HEK293 (cell line): Measurements from ENCODE around the gene TMEM184B.

Source experiments
- CTCF ChIA-PET: fragments of 350-600 bp; formaldehyde crosslinking; extraction: SDS; loops from one replicate; lab custom pipeline; 2021; ENCODE audit warnings: antibody characterized with exemption; lab: Yijun Ruan, JAX
- POLR2A ChIA-PET: fragments of 300-600 bp; formaldehyde crosslinking; extraction: SDS; loops from one replicate; lab custom pipeline; 2020; ENCODE audit warnings: antibody characterized with exemption, inconsistent platforms; lab: Yijun Ruan, JAX
- H3K27ac ChIP-seq: fragments of 200-500 bp; sonication (Bioruptor generic); 2 replicates; pipeline ENCODE4 v1.5.1; 2014; ENCODE audit warnings: low read depth, low read length, control low read depth, inconsistent platforms; ENCODE audit errors: extremely low read depth
- H3K36me3 ChIP-seq, 2 experiments: fragments of 200-500 bp in 1 of 2; sonication (Bioruptor generic) in 1 of 2; 1 replicate in 1 of 2; 2 replicates in 1 of 2; pipeline ENCODE4 v1.5.1; 2014 to 2017; ENCODE audit warnings: inconsistent platforms in 2 of 2, low read length in 2 of 2; ENCODE audit not compliant: control insufficient read depth in 2 of 2, insufficient read depth in 1 of 2
- H3K4me1 ChIP-seq: fragments of 200-500 bp; sonication (Bioruptor generic); 2 replicates; pipeline ENCODE4 v1.5.1; 2014; ENCODE audit warnings: mild to moderate bottlenecking, low read length, inconsistent platforms; ENCODE audit not compliant: control insufficient read depth, insufficient read depth
- H3K4me3 ChIP-seq: 2 replicates; pipeline ENCODE4 v1.5.1; 2011; ENCODE audit warnings: low read depth, mild to moderate bottlenecking, control low read depth, low read length, moderate library complexity
- H3K9me3 ChIP-seq: fragments of 200-500 bp; sonication (Bioruptor generic); 2 replicates; pipeline ENCODE4 v1.5.1; 2014; ENCODE audit warnings: low read depth, low read length, inconsistent platforms; ENCODE audit not compliant: control insufficient read depth, insufficient read depth
- GLI2 ChIP-seq: fragments of 450-650 bp; formaldehyde crosslinking; IDR thresholded peaks from 2 replicates; pipeline ENCODE4; 2017; ENCODE audit warnings: missing biosample characterization, missing genetic modification characterization, low read depth, borderline replicate concordance
- GLIS1 ChIP-seq: fragments of 450-650 bp; formaldehyde crosslinking; IDR thresholded peaks from 2 replicates; pipeline ENCODE4 v1.5.1; 2016; ENCODE audit warnings: missing biosample characterization, missing genetic modification characterization
- GLIS2 ChIP-seq: fragments of 450-650 bp; formaldehyde crosslinking; IDR thresholded peaks from 2 replicates; pipeline ENCODE4 v1.5.1; 2016; ENCODE audit warnings: missing biosample characterization, missing genetic modification characterization
- MZF1 ChIP-seq: fragments of 450-650 bp; formaldehyde crosslinking; IDR thresholded peaks from 2 replicates; pipeline ENCODE4 v1.5.1; 2017; ENCODE audit warnings: missing biosample characterization, missing genetic modification characterization, borderline replicate concordance
- OVOL3 ChIP-seq: fragments of 450-650 bp; formaldehyde crosslinking; IDR thresholded peaks from 2 replicates; pipeline ENCODE4 v1.5.1; 2016; ENCODE audit warnings: missing biosample characterization, missing genetic modification characterization
- PRDM1 ChIP-seq: fragments of 450-650 bp; formaldehyde crosslinking; IDR thresholded peaks from 2 replicates; pipeline ENCODE4; 2016; ENCODE audit warnings: missing biosample characterization, missing genetic modification characterization
- YY1 ChIP-seq: fragments of 450-650 bp; formaldehyde crosslinking; IDR thresholded peaks from 2 replicates; pipeline ENCODE4 v1.5.1; 2018; ENCODE audit warnings: missing biosample characterization, missing genetic modification characterization
- ZBTB1 ChIP-seq: fragments of 450-650 bp; formaldehyde crosslinking; IDR thresholded peaks from 2 replicates; pipeline ENCODE4 v1.5.1; 2016; ENCODE audit warnings: missing biosample characterization, missing genetic modification characterization
- ZBTB6 ChIP-seq: fragments of 450-650 bp; formaldehyde crosslinking; IDR thresholded peaks from 2 replicates; pipeline ENCODE4 v1.5.1; 2017; ENCODE audit warnings: missing biosample characterization, missing genetic modification characterization
- ZEB2 ChIP-seq: fragments of 450-650 bp; formaldehyde crosslinking; IDR thresholded peaks from 2 replicates; pipeline ENCODE4 v1.5.1; 2016; ENCODE audit warnings: missing biosample characterization, missing genetic modification characterization
- ZFHX2 ChIP-seq: fragments of 450-650 bp; formaldehyde crosslinking; conservative IDR thresholded peaks from 2 replicates; pipeline ENCODE4 v1.5.1; 2016; ENCODE audit warnings: missing biosample characterization, missing genetic modification characterization
- ZNF175 ChIP-seq: fragments of 450-650 bp; formaldehyde crosslinking; IDR thresholded peaks from 2 replicates; pipeline ENCODE4 v1.5.1; 2016; ENCODE audit warnings: missing biosample characterization, missing genetic modification characterization
- ZNF350 ChIP-seq: fragments of 450-650 bp; formaldehyde crosslinking; IDR thresholded peaks from 2 replicates; pipeline ENCODE4 v1.5.0; 2017; ENCODE audit warnings: missing biosample characterization, mild to moderate bottlenecking, missing genetic modification characterization
- ZNF394 ChIP-seq: fragments of 450-650 bp; formaldehyde crosslinking; IDR thresholded peaks from 2 replicates; pipeline ENCODE4 v1.5.1; 2016; ENCODE audit warnings: missing biosample characterization, missing genetic modification characterization, mild to moderate bottlenecking, moderate library complexity, borderline replicate concordance
- ZNF544 ChIP-seq: fragments of 450-650 bp; formaldehyde crosslinking; IDR thresholded peaks from 2 replicates; pipeline ENCODE4 v1.5.0; 2017; ENCODE audit warnings: missing biosample characterization, missing genetic modification characterization
- ZNF704 ChIP-seq: fragments of 450-650 bp; formaldehyde crosslinking; IDR thresholded peaks from 2 replicates; pipeline ENCODE4 v1.5.1; 2016; ENCODE audit warnings: missing biosample characterization, missing genetic modification characterization
- ZSCAN30 ChIP-seq: fragments of 450-650 bp; IDR thresholded peaks from 2 replicates; pipeline ENCODE4 v1.5.1; 2018; ENCODE audit warnings: missing biosample characterization, mild to moderate bottlenecking, missing genetic modification characterization, moderate library complexity

TMEM184B gene

GRCh38 chr22:38201711-38202436 lies 70.9 kb downstream of the TMEM184B start, which contains the start of gene MAFF (continued):
- TF ChIP-seq ZEB2 (tag by site-specific recombination), result peak; percentile 72; the same call in 1 of the 2 replicates

GRCh38 chr22:38201371-38201710 lies 71.5 kb downstream of the TMEM184B start:
- CTCF ChIA-PET, result interaction anchor here (0.6 to 0.7 kb wide), 2 partner anchors 87 to 153 kb away, joined by 3 to 4 read pairs; no protein-coding TSS in a partner anchor
- Histone ChIP-seq H3K4me3 (peak overlapping the region; percentile 33), H3K27ac (no peak overlapping the region; the same call in 1 of the 2 replicates), H3K4me1 (no peaks in the 10 kb centered on the region), H3K9me3 (no peaks in the 10 kb centered on the region), H3K36me3 (no peaks in the 10 kb centered on the region)
- POLR2A ChIA-PET, result interaction anchor here (0.7 to 2.1 kb wide), 6 partner anchors 15 to 117 kb away, joined by 3 to 12 read pairs (median 3); partner anchors contain the start of gene PLA2G6
- TF ChIP-seq GLIS1 (tag by site-specific recombination) (no peak), ZSCAN30 (tag by site-specific recombination) (no peak), PRDM1 (tag by site-specific recombination) (no peak), ZNF544 (tag by site-specific recombination) (no peak), ZFHX2 (peak; percentile 60), ZBTB1 (tag by site-specific recombination) (no peak), ZNF175 (tag by site-specific recombination) (no peak), ZNF350 (tag by site-specific recombination) (no peak), ZNF394 (0 out of 2 replicates have a peak, but pooled peaks have one; percentile 3), MZF1 (no peak), GLIS2 (tag by site-specific recombination) (no peak), YY1 (tag by site-specific recombination) (no peak), ZBTB6 (tag by site-specific recombination) (no peak), OVOL3 (tag by site-specific recombination) (no peak), GLI2 (tag by site-specific recombination) (no peak), ZNF704 (tag by site-specific recombination) (no peak)

GRCh38 chr22:38199826-38200559 lies 72.8 kb downstream of the TMEM184B start:
- ChIA-PET POLR2A (interaction anchor here (0.6 to 1.8 kb wide), 3 partner anchors 14 to 486 kb away, joined by 3 to 5 read pairs (median 4); no protein-coding TSS in a partner anchor), CTCF (interaction anchor here (0.9 kb wide), 1 partner anchor 30 kb away, joined by 4 read pairs; no protein-coding TSS in a partner anchor)
- Histone ChIP-seq H3K36me3 (no peaks in the 10 kb centered on the region), H3K9me3 (no peaks in the 10 kb centered on the region), H3K27ac (no peak overlapping the region), H3K4me1 (no peaks in the 10 kb centered on the region), H3K4me3 (no peak overlapping the region)
- TF ChIP-seq ZNF704 (tag by site-specific recombination) (no peak), GLIS1 (tag by site-specific recombination) (peak; percentile 37)
